ENCODE measurements around the gene MED12L. TPM values are rescaled to one million over a fixed set of nuclear protein-coding genes. Genes with fewer than 3 reads are reported as not detected.

MED12L gene
- total RNA-seq, 2 donors from 2014 or later = 4.4 to 5.8 TPM

DNA sequence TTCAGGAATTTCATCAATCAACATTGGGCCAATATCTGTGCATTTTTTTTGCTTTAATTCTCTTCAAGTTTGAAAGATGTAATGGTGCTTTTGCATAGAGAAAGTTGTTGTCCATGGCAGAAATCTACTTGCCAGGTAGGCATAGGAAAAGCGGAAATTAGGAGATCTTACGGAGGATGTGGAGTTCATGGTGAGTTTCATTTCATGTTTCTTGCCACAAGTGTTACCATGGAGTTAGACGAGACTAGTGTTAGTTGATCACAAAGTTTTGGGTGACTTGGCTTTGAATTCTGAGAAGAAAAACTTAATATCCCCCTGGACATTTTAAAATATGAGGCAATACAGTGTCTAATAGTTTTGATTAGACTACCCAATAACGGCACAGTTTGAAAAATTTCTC lies 244.9 kb downstream of the MED12L start:
- peaks cover 17% of the 10 kb centered on the region for H3K4me1 Mint-ChIP-seq (ENCODE audit: low read depth)
- no peak for ATAC-seq (replicated peaks in 1 of 2)
- peaks cover 28% of the 10 kb centered on the region for H3K27me3 Mint-ChIP-seq (ENCODE audit: low read depth)
- H3K4me3 Mint-ChIP-seq = no peak overlapping the region
- no peak for DNase-seq
- no peaks in the 10 kb centered on the region for H3K36me3 Mint-ChIP-seq (ENCODE audit: insufficient read depth in 2 of 2)
- H3K27ac Mint-ChIP-seq = no peak overlapping the region
- no peaks in the 10 kb centered on the region for H3K9me3 Mint-ChIP-seq

DNA sequence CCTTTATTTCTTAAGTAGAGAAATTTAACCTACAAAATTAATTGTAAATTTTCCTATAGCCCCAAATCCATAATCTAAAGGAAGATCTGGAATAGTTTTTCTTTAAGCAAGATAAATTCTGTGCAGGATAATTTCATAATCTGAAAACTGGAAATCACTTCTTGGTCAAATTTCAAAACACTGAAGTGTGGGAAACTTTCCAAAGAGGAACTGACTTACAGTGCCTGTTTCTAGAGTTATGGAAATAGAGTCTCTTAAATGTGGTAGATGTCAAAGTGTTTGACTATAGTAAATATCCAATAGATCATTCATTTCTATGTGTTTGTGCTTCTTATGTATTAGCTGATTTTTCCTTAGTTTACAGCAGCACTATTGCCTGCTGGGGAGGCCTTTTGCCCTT lies 245.4 kb downstream of the MED12L start:
- ATAC-seq (replicated peaks in 1 of 2) = no peak
- Mint-ChIP-seq H3K36me3 (ENCODE audit: insufficient read depth in 2 of 2) (no peaks in the 10 kb centered on the region), H3K4me1 (ENCODE audit: low read depth) (peaks cover 17% of the 10 kb centered on the region), H3K27ac (no peak overlapping the region), H3K27me3 (ENCODE audit: low read depth) (peaks cover 28% of the 10 kb centered on the region), H3K9me3 (no peaks in the 10 kb centered on the region), H3K4me3 (no peak overlapping the region)
- no peak for DNase-seq

DNA sequence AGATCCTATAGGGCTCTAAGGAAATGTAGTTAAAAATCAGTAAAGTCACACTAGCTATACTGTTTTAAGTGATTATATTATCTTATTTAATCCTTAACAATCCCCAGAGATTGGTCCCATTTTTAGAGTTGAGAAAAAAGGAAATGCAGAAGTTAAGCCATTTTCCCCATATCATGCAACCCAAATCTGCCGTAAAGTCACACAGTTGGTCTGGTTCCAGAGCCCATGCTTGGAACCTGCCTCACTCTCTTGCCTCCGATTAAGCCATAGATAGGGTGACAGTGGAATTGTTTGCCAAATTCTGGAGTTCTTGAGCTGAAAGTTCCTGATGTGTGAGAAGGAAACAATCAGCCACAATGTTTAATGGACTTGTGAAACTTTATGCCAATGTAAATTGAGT lies 246.2 kb downstream of the MED12L start:
- H3K4me3 Mint-ChIP-seq = no peak overlapping the region
- no peak overlapping the region for H3K27ac Mint-ChIP-seq
- no peaks in the 10 kb centered on the region for H3K36me3 Mint-ChIP-seq (ENCODE audit: insufficient read depth in 2 of 2)
- H3K27me3 Mint-ChIP-seq (ENCODE audit: low read depth) = peaks cover 20% of the 10 kb centered on the region
- H3K4me1 Mint-ChIP-seq (ENCODE audit: low read depth) = peaks cover 17% of the 10 kb centered on the region
- H3K9me3 Mint-ChIP-seq = no peaks in the 10 kb centered on the region
- ATAC-seq (replicated peaks in 1 of 2) (no peak), DNase-seq (no peak)

GRCh38 chr3:151345859-151346258 lies 260.4 kb downstream of the MED12L start:
- peaks cover 7% of the 10 kb centered on the region for H3K4me1 Mint-ChIP-seq (ENCODE audit: low read depth)
- peaks cover 52% of the 10 kb centered on the region for H3K27me3 Mint-ChIP-seq (ENCODE audit: low read depth)
- no peak for DNase-seq
- H3K4me3 Mint-ChIP-seq = peak overlapping the region in 1 of 2 donors; percentile 63
- no peak for ATAC-seq (replicated peaks in 1 of 2)
- H3K36me3 Mint-ChIP-seq (ENCODE audit: insufficient read depth in 2 of 2) = no peaks in the 10 kb centered on the region
- peak overlapping the region; percentile 27 for H3K27ac Mint-ChIP-seq
- peaks cover 0 to 2% of the 10 kb centered on the region in 2 donors for H3K9me3 Mint-ChIP-seq

GRCh38 chr3:151346292-151346691 lies 260.8 kb downstream of the MED12L start:
- Mint-ChIP-seq H3K4me1 (ENCODE audit: low read depth) (peaks cover 10% of the 10 kb centered on the region), H3K27ac (peak overlapping the region; percentile 27), H3K4me3 (peak overlapping the region in 1 of 2 donors; percentile 63), H3K36me3 (ENCODE audit: insufficient read depth in 2 of 2) (no peaks in the 10 kb centered on the region), H3K27me3 (ENCODE audit: low read depth) (peaks cover 52% of the 10 kb centered on the region), H3K9me3 (peaks cover 0 to 2% of the 10 kb centered on the region in 2 donors)
- DNase-seq (no peak), ATAC-seq (replicated peaks in 1 of 2) (no peak)

GRCh38 chr3:151347432-151347831 lies 262.0 kb downstream of the MED12L start:
- peaks cover 52% of the 10 kb centered on the region for H3K27me3 Mint-ChIP-seq (ENCODE audit: low read depth)
- H3K27ac Mint-ChIP-seq = no peak overlapping the region
- H3K4me3 Mint-ChIP-seq = no peak overlapping the region
- peaks cover 20% of the 10 kb centered on the region for H3K4me1 Mint-ChIP-seq (ENCODE audit: low read depth)
- ATAC-seq (replicated peaks in 1 of 2) (no peak), DNase-seq (no peak)
- H3K9me3 Mint-ChIP-seq = no peaks in the 10 kb centered on the region
- H3K36me3 Mint-ChIP-seq (ENCODE audit: insufficient read depth in 2 of 2) = no peaks in the 10 kb centered on the region

GRCh38 chr3:151350656-151351055 lies 265.2 kb downstream of the MED12L start:
- no peak overlapping the region for H3K27ac Mint-ChIP-seq
- no peak for DNase-seq
- no peaks in the 10 kb centered on the region for H3K36me3 Mint-ChIP-seq (ENCODE audit: insufficient read depth in 2 of 2)
- ATAC-seq (replicated peaks in 1 of 2) = no peak
- H3K9me3 Mint-ChIP-seq = no peaks in the 10 kb centered on the region
- H3K4me1 Mint-ChIP-seq (ENCODE audit: low read depth) = peaks cover 20% of the 10 kb centered on the region
- H3K4me3 Mint-ChIP-seq = no peak overlapping the region
- H3K27me3 Mint-ChIP-seq (ENCODE audit: low read depth) = peaks cover 28% of the 10 kb centered on the region

DNA sequence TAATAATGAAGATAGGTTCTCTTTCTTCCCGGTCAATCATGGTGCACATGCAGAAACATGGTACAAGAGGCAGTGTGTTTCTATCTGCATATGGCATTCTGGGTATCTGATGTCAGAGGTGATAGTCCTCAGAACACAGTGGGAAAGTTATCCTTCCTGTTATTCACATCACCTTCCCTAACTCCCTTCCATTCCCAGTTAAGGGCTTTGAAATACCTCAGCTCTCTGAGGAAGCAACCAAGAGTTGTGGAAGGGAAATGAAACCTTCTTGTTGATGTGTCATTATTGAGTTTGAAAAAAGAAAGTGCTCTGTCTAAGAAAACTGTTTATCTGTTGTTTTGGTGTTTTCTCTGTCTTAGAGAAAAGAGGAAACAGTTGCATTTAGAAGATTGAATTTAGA lies 265.8 kb downstream of the MED12L start:
- H3K27me3 Mint-ChIP-seq (ENCODE audit: low read depth) = peaks cover 23% of the 10 kb centered on the region
- H3K9me3 Mint-ChIP-seq = no peaks in the 10 kb centered on the region
- ATAC-seq (replicated peaks in 1 of 2) (no peak), DNase-seq (no peak)
- H3K36me3 Mint-ChIP-seq (ENCODE audit: insufficient read depth in 2 of 2) = no peaks in the 10 kb centered on the region
- peak overlapping the region in 1 of 2 donors; percentile 54 for H3K4me3 Mint-ChIP-seq
- H3K4me1 Mint-ChIP-seq (ENCODE audit: low read depth) = peaks cover 20% of the 10 kb centered on the region
- peak overlapping the region; percentile 13 for H3K27ac Mint-ChIP-seq

GRCh38 chr3:151351648-151352047 lies 266.2 kb downstream of the MED12L start:
- DNase-seq = no peak
- no peaks in the 10 kb centered on the region for H3K36me3 Mint-ChIP-seq (ENCODE audit: insufficient read depth in 2 of 2)
- peaks cover 19% of the 10 kb centered on the region for H3K27me3 Mint-ChIP-seq (ENCODE audit: low read depth)
- peaks cover 20% of the 10 kb centered on the region for H3K4me1 Mint-ChIP-seq (ENCODE audit: low read depth)
- peak overlapping the region in 1 of 2 donors; percentile 61 for H3K4me3 Mint-ChIP-seq
- peak overlapping the region; percentile 13 for H3K27ac Mint-ChIP-seq
- no peaks in the 10 kb centered on the region for H3K9me3 Mint-ChIP-seq
- no peak for ATAC-seq (replicated peaks in 1 of 2)

DNA sequence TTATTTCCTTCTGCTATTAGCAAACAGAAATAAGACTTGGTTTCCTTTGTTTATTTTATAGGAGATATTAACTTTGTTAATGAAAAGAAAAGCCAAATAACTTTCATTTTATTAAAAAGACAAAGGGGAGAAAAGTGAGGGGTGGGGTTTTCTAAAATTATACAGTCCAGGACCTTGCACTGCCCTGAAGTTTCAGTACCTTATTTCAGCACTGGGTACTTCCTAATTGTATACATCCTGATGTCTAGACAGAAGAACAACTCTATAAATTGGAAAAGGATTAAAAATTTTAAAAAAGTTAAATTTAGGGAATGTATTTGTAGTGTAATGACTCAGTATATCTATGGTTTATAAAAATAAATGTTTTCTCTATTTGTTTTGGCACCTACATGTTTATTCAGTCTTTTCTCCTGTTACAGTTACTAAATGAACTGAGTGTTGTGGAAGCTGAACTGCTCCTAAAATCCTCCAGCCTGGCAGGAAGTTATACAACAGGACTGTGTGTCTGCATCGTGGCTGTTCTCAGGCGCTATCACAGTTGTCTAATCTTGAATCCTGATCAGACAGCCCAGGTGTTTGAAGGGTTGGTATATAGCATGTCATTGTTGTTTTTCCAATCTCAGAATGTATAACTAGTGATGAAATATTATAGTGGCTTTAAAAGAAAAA lies 271.5 kb downstream of the MED12L start:
- no peak for DNase-seq
- H3K36me3 Mint-ChIP-seq (ENCODE audit: insufficient read depth in 2 of 2) = no peaks in the 10 kb centered on the region
- H3K9me3 Mint-ChIP-seq = no peaks in the 10 kb centered on the region
- H3K4me3 Mint-ChIP-seq = no peak overlapping the region
- no peak for ATAC-seq (replicated peaks in 1 of 2)
- no peak overlapping the region for H3K27ac Mint-ChIP-seq
- peaks cover 4% of the 10 kb centered on the region for H3K4me1 Mint-ChIP-seq (ENCODE audit: low read depth)
- H3K27me3 Mint-ChIP-seq (ENCODE audit: low read depth) = no peaks in the 10 kb centered on the region

- ATAC-seq (replicated peaks in 1 of 2) = no peak
- Mint-ChIP-seq H3K9me3 (no peaks in the 10 kb centered on the region), H3K27me3 (ENCODE audit: low read depth) (no peaks in the 10 kb centered on the region), H3K27ac (no peak overlapping the region), H3K36me3 (ENCODE audit: insufficient read depth in 2 of 2) (no peaks in the 10 kb centered on the region), H3K4me3 (no peak overlapping the region), H3K4me1 (ENCODE audit: low read depth) (no peaks in the 10 kb centered on the region)
- no peak for DNase-seq
Observed at GRCh38 chr3:151357463-151357850, 272.0 kb downstream of the MED12L start.

DNA sequence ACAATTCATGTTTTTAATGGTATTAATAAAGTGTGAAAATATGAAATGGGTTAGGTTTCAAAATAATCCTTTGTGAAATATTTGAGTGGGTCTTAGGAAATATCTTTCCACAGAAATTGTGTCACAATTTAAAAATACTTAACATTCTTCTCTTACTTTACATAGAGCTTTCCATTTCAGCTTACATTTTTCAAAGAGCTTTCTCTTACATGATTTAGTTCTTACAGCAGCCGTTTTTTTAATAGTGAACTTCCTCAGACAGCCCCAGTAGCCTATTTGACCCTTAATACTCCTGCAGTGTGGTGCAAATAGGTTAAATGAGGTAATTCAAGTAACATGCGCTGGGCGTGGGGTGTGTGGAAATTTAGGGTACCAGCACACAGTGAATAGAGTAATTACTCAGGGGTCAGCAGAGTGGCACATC lies 277.3 kb downstream of the MED12L start:
- ATAC-seq (replicated peaks in 1 of 2) (no peak), DNase-seq (no peak)
- Mint-ChIP-seq H3K27ac (no peak overlapping the region), H3K4me3 (no peak overlapping the region), H3K4me1 (ENCODE audit: low read depth) (no peaks in the 10 kb centered on the region), H3K9me3 (no peaks in the 10 kb centered on the region), H3K36me3 (ENCODE audit: insufficient read depth in 2 of 2) (no peaks in the 10 kb centered on the region), H3K27me3 (ENCODE audit: low read depth) (no peaks in the 10 kb centered on the region)

DNA sequence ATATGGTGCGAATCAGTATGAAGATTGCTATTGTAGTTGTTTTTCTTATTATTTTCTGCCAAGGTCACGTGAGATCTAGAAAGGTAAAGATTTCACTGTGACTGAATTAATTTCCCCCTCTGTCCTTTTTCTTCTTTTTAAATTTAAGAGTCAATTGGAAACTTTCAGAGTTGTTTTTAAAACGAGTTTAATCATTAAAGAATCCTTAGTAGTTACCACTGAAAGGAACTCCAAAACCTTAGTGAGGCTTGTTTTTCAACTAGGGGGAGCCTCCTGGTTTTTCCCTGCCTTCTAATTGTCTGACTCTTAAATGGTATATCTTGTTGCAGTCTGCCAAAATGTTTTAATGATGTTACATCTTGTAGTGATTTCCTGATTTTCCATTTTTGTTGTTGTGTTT lies 281.5 kb downstream of the MED12L start:
- Mint-ChIP-seq H3K27ac (no peak overlapping the region), H3K9me3 (no peaks in the 10 kb centered on the region), H3K4me1 (ENCODE audit: low read depth) (no peaks in the 10 kb centered on the region), H3K4me3 (no peak overlapping the region), H3K27me3 (ENCODE audit: low read depth) (no peaks in the 10 kb centered on the region), H3K36me3 (ENCODE audit: insufficient read depth in 2 of 2) (no peaks in the 10 kb centered on the region)
- DNase-seq (no peak), ATAC-seq (replicated peaks in 1 of 2) (no peak)

DNA sequence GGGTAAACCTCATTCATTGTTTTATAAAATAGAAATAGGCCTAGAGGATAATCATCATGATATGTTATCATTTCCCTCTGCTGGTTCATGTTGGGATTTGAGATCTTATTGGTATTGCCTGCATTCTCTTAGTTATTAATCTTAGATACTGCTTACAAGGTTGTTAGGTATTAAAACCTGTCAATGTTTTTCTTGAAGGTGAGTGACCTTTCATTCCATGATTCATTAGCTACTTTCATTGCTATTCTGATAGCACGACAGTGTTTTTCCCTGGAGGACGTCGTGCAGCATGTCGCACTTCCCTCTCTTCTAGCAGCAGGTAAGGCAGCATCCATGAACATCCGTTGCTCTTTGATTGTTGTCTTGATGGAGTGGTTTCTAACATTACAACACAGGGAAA lies 282.0 kb downstream of the MED12L start:
- no peaks in the 10 kb centered on the region for H3K4me1 Mint-ChIP-seq (ENCODE audit: low read depth)
- H3K27me3 Mint-ChIP-seq (ENCODE audit: low read depth) = no peaks in the 10 kb centered on the region
- no peak overlapping the region for H3K4me3 Mint-ChIP-seq
- ATAC-seq (replicated peaks in 1 of 2) (no peak), DNase-seq (no peak)
- H3K36me3 Mint-ChIP-seq (ENCODE audit: insufficient read depth in 2 of 2) = no peaks in the 10 kb centered on the region
- no peaks in the 10 kb centered on the region for H3K9me3 Mint-ChIP-seq
- H3K27ac Mint-ChIP-seq = no peak overlapping the region

Data from activated T-cell treated with anti-CD3 and anti-CD28 coated beads, Interleukin-2, amount 50 U/mL, for 72 hours (primary cell).